Esophagus squamous epithelium (tissue), 4 donors: ENCODE results near the gene IP6K1.

Source experiments
- POLR2A ChIP-seq, 4 donors: fragments of 450-650 bp; IDR thresholded peaks; one replicate each; pipeline ENCODE4 v1.6.1; 2017; ENCODE audit warnings: antibody characterized with exemption in 4 of 4, mild to moderate bottlenecking in 4 of 4, moderate library complexity in 3 of 4
- TF ChIP-seq, protein P1 (sequence below), 6 experiments: fragments of 450-650 bp in 4 of 6; fragments of 200-600 bp in 2 of 6; sonication (generic) in 2 of 6; IDR thresholded peaks; one replicate each; pipeline ENCODE4 v1.5.1; 2016 to 2019; ENCODE audit warnings: antibody characterized with exemption in 6 of 6, mild to moderate bottlenecking in 4 of 6, moderate library complexity in 4 of 6

DNA sequence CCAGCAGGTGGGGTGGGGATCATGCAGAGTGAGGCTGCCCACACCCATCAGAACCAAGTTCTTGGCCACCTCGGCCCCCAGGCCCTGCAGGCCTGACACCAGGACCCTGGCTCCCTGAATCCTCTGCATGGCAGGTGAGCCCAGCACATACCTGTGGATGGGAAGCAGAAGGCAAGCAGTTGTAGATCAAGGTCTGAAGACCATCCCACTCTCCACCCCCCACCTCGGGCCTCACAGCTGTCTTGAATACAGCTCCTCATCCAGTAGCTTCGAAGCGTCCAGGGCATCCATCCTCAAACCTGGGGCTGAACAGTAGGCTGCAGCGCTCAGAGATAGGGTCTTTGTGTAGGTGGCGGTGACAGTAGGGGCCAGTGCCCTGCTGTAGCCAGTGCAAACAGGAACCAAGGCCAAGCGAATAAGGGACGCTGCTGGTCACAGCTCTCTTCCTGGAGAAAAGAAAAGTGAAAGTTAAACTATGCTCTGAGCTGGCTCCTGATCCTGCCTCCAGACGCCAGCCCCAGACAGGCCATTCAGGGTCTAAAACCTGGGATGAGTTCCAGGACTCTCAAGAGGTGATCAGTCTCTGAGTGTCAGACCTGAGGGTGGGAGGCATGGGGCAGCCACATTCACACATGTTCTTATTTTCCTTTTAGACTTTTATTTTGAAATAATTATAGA is 27.3 kb upstream of the IP6K1 start, which contains the start of gene UBA7:
- TF ChIP-seq, protein P1, sequence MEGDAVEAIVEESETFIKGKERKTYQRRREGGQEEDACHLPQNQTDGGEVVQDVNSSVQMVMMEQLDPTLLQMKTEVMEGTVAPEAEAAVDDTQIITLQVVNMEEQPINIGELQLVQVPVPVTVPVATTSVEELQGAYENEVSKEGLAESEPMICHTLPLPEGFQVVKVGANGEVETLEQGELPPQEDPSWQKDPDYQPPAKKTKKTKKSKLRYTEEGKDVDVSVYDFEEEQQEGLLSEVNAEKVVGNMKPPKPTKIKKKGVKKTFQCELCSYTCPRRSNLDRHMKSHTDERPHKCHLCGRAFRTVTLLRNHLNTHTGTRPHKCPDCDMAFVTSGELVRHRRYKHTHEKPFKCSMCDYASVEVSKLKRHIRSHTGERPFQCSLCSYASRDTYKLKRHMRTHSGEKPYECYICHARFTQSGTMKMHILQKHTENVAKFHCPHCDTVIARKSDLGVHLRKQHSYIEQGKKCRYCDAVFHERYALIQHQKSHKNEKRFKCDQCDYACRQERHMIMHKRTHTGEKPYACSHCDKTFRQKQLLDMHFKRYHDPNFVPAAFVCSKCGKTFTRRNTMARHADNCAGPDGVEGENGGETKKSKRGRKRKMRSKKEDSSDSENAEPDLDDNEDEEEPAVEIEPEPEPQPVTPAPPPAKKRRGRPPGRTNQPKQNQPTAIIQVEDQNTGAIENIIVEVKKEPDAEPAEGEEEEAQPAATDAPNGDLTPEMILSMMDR (IDR thresholded peaks at IDR 0.05) = no peak
- peak in 1 of 4 donors; percentile 9 for TF ChIP-seq POLR2A (IDR thresholded peaks at IDR 0.05)
